Activated CD4-positive, alpha-beta T cell treated with anti-CD3 and anti-CD28 coated beads for 24 hours (primary cell): ENCODE measurements around the gene MAP3K7.

Source experiments
- DNase-seq, 2 donors: peaks; one replicate each; pipeline ENCODE4 v3.0.0-alpha.2; 2020; ENCODE audit warnings: low read depth in 2 of 2

MAP3K7 gene

GRCh38 chr6:90530882-90531281 is 56.0 kb downstream of the MAP3K7 start:
- no peak for DNase-seq

- no peak for DNase-seq
Measured at GRCh38 chr6:90525421-90525820, 61.5 kb downstream of the MAP3K7 start.

GRCh38 chr6:90523779-90524310 is 63.0 kb downstream of the MAP3K7 start:
- DNase-seq: no peak

- no peak for DNase-seq
Measured at GRCh38 chr6:90521955-90522354, 64.9 kb downstream of the MAP3K7 start.

GRCh38 chr6:90516074-90516660 is 70.7 kb downstream of the MAP3K7 start:
- no peak for DNase-seq

GRCh38 chr6:90514496-90514895 is 72.4 kb downstream of the MAP3K7 start:
- no peak for DNase-seq

- no peak for DNase-seq
Measured at GRCh38 chr6:90508753-90509152, 78.1 kb downstream of the MAP3K7 start.

GRCh38 chr6:90502866-90503407 is 83.9 kb downstream of the MAP3K7 start:
- DNase-seq: no peak

DNA sequence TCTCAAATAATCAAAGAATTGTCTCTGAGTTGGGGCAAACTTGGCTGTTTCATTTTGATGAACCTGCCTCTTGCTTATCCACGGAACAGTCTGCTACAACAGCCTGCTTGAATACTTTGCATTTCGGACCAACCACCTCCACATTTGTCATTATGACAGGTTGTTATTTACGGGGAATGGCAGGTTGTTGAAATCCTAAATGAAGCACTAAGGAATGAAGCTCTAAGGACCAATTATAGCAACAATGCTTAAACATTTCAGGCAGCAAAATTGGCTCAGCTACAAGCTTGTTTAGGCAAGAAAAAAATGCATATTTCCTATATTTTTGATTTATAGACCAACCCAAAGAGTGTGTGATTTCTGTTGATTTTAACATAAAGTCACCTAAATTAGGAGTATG is 84.5 kb downstream of the MAP3K7 start:
- DNase-seq: no peak

- no peak for DNase-seq
Measured at GRCh38 chr6:90500458-90500857, 86.4 kb downstream of the MAP3K7 start.

DNA sequence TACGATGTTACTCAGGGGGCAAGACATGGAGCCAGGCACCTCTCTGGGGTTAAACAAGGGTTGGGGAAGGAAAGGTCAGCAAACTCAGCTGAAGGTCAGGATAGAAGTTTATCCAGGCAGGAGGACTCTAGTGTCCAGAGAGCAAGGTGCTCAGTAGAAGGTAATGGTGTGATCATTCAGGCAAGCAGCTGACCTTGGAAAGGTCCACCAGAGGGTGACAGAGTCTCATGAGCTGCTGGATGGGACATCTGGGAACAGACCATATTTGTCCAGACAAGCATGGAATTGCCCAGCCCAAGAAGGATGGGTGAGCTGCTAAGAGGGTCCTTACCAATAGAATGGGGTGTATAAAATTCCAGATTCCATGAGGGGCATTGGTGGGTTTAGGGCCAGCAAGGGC is 89.5 kb downstream of the MAP3K7 start:
- no peak for DNase-seq

DNA sequence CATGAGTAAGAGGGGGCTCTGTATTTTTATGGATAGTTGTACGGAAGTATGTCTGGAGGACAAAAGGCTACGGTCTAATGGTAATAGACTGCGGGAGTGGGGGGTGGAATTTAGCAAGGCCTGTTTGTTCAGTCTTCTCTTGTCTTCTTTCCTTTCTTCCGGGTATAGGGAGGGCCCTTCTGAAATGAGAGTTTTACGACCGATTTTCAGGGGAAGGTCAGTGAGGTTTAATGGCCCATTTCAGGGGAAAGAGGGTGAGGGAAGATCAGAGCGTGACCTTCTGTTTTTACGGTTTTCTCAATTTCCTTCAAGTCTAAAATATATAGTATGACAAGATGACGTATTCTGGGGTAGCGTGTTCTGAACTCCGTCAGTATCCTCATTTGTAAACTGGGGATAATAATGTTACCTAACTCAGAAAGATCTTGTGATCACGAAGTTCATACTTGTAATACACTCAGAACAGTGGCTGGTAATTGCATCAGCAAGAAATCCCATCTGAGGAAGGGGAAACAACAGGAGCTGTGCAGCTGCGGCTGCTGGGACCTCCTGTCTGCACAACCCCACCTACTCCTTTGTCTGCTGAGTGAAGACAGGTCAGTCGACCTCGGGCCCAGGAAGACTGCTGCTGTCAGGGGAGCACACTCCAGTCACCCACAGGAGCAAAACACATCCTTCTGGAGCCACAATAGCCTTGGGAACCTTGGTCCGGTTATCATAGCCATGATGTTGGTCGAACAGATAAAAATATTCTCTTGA is 90.4 kb downstream of the MAP3K7 start:
- DNase-seq: no peak

DNA sequence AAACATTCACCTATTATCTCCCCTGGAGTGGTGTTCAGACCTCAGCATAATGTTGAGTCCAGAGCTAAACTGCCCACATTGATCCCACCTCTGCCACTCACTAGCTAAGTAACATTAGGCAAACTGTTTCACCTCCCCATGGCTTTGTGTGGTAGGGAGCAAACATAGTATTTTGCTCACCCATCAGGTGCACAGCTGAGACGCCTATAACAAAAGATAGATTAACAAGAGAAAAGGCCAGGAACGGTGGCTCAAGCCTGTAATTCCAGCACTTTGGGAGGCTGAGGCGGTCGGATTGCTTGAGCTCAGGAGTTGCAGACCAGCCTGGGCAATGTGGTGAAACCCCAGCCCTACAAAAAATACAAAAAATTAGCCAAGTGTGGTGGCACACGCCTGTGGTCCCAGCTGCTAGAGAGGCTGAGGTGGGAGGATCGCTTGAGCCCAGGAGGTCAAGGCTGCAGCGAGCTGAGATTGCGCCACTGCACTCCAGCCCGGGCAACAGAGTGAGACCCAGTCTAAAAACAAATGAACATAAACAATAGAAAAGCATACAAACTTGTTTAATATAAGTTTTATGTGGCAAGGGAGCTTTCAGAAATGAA is 91.6 kb downstream of the MAP3K7 start:
- DNase-seq: no peak

DNA sequence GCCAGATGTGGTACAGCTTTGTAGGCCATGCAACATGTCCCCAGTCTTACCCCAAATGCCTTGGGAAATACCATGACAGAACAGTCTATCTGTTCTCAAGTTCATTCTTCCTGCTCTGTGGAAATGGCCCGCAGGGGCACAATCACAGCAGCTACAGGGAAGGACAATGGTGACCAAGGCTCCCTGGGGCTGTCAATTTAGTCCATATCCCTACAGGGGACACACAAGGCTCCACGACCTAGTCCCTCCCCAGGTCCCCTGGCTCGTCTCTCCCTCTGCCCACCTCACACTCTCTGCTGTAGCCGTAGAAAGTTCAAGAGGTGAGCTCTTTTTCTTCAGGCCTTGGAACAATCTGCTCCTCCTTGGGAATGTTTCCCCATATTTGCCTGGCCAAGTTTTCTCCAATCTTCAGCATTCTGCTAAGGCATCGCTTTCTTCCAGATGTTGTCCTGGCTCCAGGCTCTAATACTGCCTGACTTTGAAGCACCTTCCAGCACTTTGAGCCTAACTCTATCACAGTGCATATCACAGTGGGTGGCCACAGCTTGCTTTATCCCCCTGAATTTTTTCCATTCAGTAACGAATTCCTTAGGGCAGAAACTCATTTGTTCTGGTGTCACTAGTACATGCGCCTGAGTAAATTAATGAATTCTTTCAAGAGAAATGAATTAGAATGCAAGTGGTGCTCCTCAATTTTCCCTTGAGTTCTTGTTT is 92.6 kb downstream of the MAP3K7 start:
- no peak for DNase-seq

DNA sequence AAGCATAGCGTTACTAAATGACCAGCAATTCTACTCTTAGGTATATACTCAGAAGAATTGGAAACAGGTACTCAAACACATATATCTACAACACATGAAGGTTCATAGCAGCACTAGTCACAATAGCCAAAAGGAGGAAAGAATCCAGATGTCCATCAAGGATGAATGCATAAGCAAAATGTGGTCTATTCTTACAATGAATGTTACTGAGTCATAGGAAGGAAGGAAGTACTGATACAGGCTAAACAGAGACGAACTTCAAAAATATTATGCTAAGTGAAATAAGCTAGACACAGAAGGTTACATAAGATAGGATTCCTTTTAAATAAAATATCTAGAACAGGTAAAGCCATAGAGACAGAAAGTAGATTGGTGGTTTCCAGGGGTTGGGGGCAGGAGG is 93.5 kb downstream of the MAP3K7 start:
- DNase-seq: no peak

GRCh38 chr6:90492798-90493197 is 94.1 kb downstream of the MAP3K7 start:
- DNase-seq: no peak

- no peak for DNase-seq
Measured at GRCh38 chr6:90492369-90492768, 94.5 kb downstream of the MAP3K7 start.

GRCh38 chr6:90490030-90490716 is 96.7 kb downstream of the MAP3K7 start:
- no peak for DNase-seq

- DNase-seq: no peak
Measured at GRCh38 chr6:90488816-90489215, 98.1 kb downstream of the MAP3K7 start.

GRCh38 chr6:90485635-90486277 is 101.1 kb downstream of the MAP3K7 start:
- DNase-seq: no peak

GRCh38 chr6:90484903-90485302 is 102.0 kb downstream of the MAP3K7 start:
- no peak for DNase-seq
